ENCODE results near the gene GSK3B. TPM values are rescaled to one million over a fixed set of nuclear protein-coding genes. Genes with fewer than 3 reads are reported as not detected.

The GSK3B gene
- total and polyA plus RNA-seq, 2 donors (not counting 3 experiments of a cell fraction or from before 2014, with no cell fraction given): 22.1 to 50.1 TPM

GRCh38 chr3:119998166-119998565, 96.1 kb downstream of the GSK3B start:
- H3K27me3 ChIP-seq (ENCODE audit: control insufficient read depth in 2 of 2, insufficient read depth in 2 of 2, low read length in 2 of 2): no peaks in the 10 kb centered on the region
- no peak for DNase-seq (ENCODE audit: low read depth, low spot score)
- H4K20me1 ChIP-seq (replicated peaks; ENCODE audit: control insufficient read depth, extremely low read depth, insufficient read depth, low read length): peaks cover 7% of the 10 kb centered on the region
- H3K79me2 ChIP-seq (ENCODE audit: control insufficient read depth, insufficient read depth, low read length): peaks cover 69% of the 10 kb centered on the region
- no peak overlapping the region for H3K4me3 ChIP-seq (replicated peaks in 1 of 3; ENCODE audit: insufficient read depth in 1 of 3, low read depth in 1 of 3, low read length in 3 of 3)
- peaks cover 7% of the 10 kb centered on the region for H3K4me1 ChIP-seq (ENCODE audit: control insufficient read depth, extremely low read depth, insufficient read depth, low read length)
- no peaks in the 10 kb centered on the region for H3K9me3 ChIP-seq (replicated peaks; ENCODE audit: control insufficient read depth, insufficient read depth, low read length)
- H3K4me2 ChIP-seq (ENCODE audit: insufficient read depth, low read length): no peak overlapping the region
- intact Hi-C loops (cut with micrococcal nuclease): no loop called here
- H3K27ac ChIP-seq (ENCODE audit: insufficient read depth, low read depth, low read length): no peak overlapping the region
- BruUV-seq (replicated peaks): no TSS peak
- POLR2A ChIA-PET: no interaction called here
- no peak overlapping the region for H2AFZ ChIP-seq (ENCODE audit: low read depth, low read length)
- no peak for FAIRE-seq
- dilution Hi-C loops (cut with MboI; ENCODE audit: extremely low pct_ligation_motif_present, low sequenced_read_pairs): no loop called here
- no peak for TF ChIP-seq POLR2A (IDR thresholded peaks at IDR 0.05; ENCODE audit: low read depth, low read length)
- TF ChIP-seq POLR2AphosphoS5 (IDR thresholded peaks at IDR 0.05; ENCODE audit: insufficient read depth, low read depth, low read length): no peak
- no peaks in the 10 kb centered on the region for H3K9me1 ChIP-seq (replicated peaks; ENCODE audit: control insufficient read depth, extremely low read depth, insufficient read depth, low read length)
- no peaks in the 10 kb centered on the region for H3K36me3 ChIP-seq (ENCODE audit: control insufficient read depth in 2 of 2, extremely low read depth in 1 of 2, insufficient read depth in 2 of 2, low read length in 2 of 2)
- H3K9ac ChIP-seq (replicated peaks; ENCODE audit: extremely low read depth, insufficient read depth, low read length): no peak overlapping the region
- CTCF ChIA-PET: interaction anchor here (1.1 kb wide), 1 partner anchor 13 kb away, joined by 4 read pairs; no protein-coding TSS in a partner anchor

GRCh38 chr3:119990888-119991287, 103.4 kb downstream of the GSK3B start:
- ChIA-PET CTCF (no interaction called here), POLR2A (no interaction called here)
- no peaks in the 10 kb centered on the region for H3K27me3 ChIP-seq (ENCODE audit: control insufficient read depth in 2 of 2, insufficient read depth in 2 of 2, low read length in 2 of 2)
- no peak overlapping the region for H3K9ac ChIP-seq (replicated peaks; ENCODE audit: extremely low read depth, insufficient read depth, low read length)
- H3K9me3 ChIP-seq (replicated peaks; ENCODE audit: control insufficient read depth, insufficient read depth, low read length): no peaks in the 10 kb centered on the region
- no peaks in the 10 kb centered on the region for H3K36me3 ChIP-seq (ENCODE audit: control insufficient read depth in 2 of 2, extremely low read depth in 1 of 2, insufficient read depth in 2 of 2, low read length in 2 of 2)
- dilution Hi-C loops (cut with MboI; ENCODE audit: extremely low pct_ligation_motif_present, low sequenced_read_pairs): no loop called here
- H3K27ac ChIP-seq (ENCODE audit: insufficient read depth, low read depth, low read length): no peak overlapping the region
- H4K20me1 ChIP-seq (replicated peaks; ENCODE audit: control insufficient read depth, extremely low read depth, insufficient read depth, low read length): peaks cover 11% of the 10 kb centered on the region
- H3K4me2 ChIP-seq (ENCODE audit: insufficient read depth, low read length): no peak overlapping the region
- no peaks in the 10 kb centered on the region for H3K9me1 ChIP-seq (replicated peaks; ENCODE audit: control insufficient read depth, extremely low read depth, insufficient read depth, low read length)
- TF ChIP-seq MAX (IDR thresholded peaks at IDR 0.05; ENCODE audit: insufficient read depth, insufficient read length): no peak
- intact Hi-C loops (cut with micrococcal nuclease): no loop called here
- FAIRE-seq (no peak), DNase-seq (ENCODE audit: low read depth, low spot score) (peak; percentile 11)
- BruUV-seq (replicated peaks): no TSS peak
- no peak overlapping the region for H2AFZ ChIP-seq (ENCODE audit: low read depth, low read length)
- H3K4me1 ChIP-seq (ENCODE audit: control insufficient read depth, extremely low read depth, insufficient read depth, low read length): no peaks in the 10 kb centered on the region
- peaks cover 81% of the 10 kb centered on the region for H3K79me2 ChIP-seq (ENCODE audit: control insufficient read depth, insufficient read depth, low read length)
- H3K4me3 ChIP-seq (replicated peaks in 1 of 3; ENCODE audit: insufficient read depth in 1 of 3, low read depth in 1 of 3, low read length in 3 of 3): no peak overlapping the region
